GM12873 (cell line): ENCODE data around the gene KIF19.

ENCODE experiments used
- TF ChIP-seq, protein P1 (sequence below): IDR thresholded peaks from 2 replicates; pipeline ENCODE4 v1.5.1; 2012; ENCODE audit warnings: low read depth, mild to moderate bottlenecking, moderate library complexity, low read length, control low read depth; ENCODE audit not compliant: insufficient read depth; ENCODE audit errors: missing control alignments

Gene KIF19

DNA sequence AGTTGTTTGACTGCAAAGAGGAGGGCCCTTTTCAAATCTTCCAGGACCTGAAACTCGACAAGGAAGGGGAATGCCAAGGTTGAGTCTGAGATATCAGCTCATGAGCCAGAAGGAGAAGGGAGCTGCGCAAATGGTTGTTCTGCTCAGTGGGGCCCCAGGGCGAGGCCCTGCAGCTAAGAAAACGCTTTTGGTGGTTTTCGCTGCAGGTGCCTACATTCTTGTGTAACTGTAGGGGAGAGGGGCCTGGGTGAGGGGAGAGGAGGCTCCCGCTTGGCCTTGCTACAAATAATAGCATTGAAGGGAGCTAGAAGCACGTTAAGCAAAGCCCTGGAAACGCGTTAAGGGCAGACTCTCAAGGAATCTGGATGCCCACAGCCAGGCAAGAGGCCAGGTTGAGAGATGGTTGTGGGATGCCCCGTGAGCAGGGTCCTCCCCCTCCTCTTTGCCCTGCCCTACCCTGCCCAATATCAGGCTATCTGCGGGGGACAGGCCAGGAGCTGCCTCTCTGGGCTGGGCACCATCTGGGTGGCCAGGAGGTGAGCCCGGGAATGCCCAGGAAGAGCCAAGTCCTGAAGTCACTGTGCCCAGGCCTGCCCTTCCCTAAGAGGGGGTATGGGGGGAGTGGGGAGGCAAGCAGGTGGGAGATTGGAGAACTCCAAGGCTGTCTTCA is 63.2 kb downstream of the KIF19 start:
- TF ChIP-seq, protein P1, sequence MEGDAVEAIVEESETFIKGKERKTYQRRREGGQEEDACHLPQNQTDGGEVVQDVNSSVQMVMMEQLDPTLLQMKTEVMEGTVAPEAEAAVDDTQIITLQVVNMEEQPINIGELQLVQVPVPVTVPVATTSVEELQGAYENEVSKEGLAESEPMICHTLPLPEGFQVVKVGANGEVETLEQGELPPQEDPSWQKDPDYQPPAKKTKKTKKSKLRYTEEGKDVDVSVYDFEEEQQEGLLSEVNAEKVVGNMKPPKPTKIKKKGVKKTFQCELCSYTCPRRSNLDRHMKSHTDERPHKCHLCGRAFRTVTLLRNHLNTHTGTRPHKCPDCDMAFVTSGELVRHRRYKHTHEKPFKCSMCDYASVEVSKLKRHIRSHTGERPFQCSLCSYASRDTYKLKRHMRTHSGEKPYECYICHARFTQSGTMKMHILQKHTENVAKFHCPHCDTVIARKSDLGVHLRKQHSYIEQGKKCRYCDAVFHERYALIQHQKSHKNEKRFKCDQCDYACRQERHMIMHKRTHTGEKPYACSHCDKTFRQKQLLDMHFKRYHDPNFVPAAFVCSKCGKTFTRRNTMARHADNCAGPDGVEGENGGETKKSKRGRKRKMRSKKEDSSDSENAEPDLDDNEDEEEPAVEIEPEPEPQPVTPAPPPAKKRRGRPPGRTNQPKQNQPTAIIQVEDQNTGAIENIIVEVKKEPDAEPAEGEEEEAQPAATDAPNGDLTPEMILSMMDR, result no peak

GRCh38 chr17:74389937-74390679 is 64.1 kb downstream of the KIF19 start:
- TF ChIP-seq, protein P1, result no peak

DNA sequence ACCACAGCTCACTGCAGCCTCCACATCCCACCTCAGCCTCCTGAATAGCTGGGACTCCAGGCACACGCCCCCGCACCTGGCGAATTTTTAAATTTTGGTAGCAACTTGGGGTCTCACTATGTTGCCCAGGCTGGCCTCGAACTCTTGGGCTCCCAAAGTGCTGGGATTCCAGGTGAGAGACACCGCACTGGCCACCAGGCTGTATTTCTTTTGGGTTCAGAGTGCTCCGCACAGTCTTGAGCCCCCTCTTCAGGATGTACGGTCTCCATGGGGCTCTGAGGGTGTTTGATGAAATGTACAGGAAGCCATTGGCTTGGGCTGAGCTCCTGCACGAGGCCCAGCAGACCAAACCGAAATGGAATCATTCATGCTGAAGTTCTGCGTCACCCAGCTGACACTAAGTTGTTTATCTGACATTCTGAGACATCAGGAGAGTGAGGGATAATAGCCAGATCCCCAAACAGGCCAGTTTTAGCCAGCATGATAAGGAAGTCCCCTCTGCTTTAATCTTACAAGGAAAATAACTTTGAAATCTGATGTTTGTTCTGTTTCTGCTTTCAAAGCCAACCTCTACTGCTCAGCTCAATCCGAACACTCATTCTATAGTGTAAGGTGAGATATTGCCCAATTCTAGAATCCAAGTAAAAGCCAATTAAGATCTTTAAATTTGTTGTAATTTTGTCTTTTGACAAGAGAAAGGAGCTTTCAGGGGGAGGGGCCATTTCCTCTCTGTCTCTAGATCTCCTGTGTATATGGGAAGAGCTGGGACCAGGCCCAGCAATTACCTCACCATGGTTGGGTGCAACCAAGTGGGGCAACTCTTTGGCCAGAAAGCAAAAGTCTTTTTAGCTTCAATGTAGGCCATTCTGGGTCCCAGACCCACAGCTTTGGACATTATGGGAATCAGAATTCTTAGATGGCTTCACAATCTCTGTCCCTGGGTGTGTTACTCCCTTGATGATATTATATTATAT is 64.9 kb downstream of the KIF19 start:
- TF ChIP-seq, protein P1, result no peak

GRCh38 chr17:74391771-74392170 is 65.7 kb downstream of the KIF19 start:
- TF ChIP-seq, protein P1, result no peak

GRCh38 chr17:74392848-74393247 is 66.8 kb downstream of the KIF19 start:
- TF ChIP-seq, protein P1, result no peak

GRCh38 chr17:74393346-74393942 is 67.4 kb downstream of the KIF19 start:
- TF ChIP-seq, protein P1, result no peak
